ENCODE measurements around the gene AP5S1. TPM values are rescaled to one million over a fixed set of nuclear protein-coding genes. Genes with fewer than 3 reads are reported as not detected.
A peak's percentile ranks its signal among the peaks of the same experiment; 100 is the strongest.

AP5S1 gene
- total and polyA plus RNA-seq, 9 of the 15 experiments (the other 6 are each of a cell fraction or from before 2014, with no cell fraction given) = 2.6 to 8.8 (median 4.4) TPM

GRCh38 chr20:3811467-3812258, 8.7 kb upstream of the AP5S1 start (continued):
- TF ChIP-seq ZNF407 (IDR thresholded peaks at IDR 0.05; ENCODE audit: low read depth) = no peak
- TF ChIP-seq ILF3 (IDR thresholded peaks at IDR 0.05; ENCODE audit: borderline replicate concordance) = no peak
- TF ChIP-seq ELF2 (CRISPR knock-in tag; IDR thresholded peaks at IDR 0.05) = no peak
- no peak for TF ChIP-seq ZNF77 (CRISPR knock-in tag; IDR thresholded peaks at IDR 0.05)
- 0 out of 2 replicates have a peak, but pooled peaks have one; percentile 18 for TF ChIP-seq RBFOX2 (IDR thresholded peaks at IDR 0.05; ENCODE audit: low read depth, low read length)
- no peak for TF ChIP-seq CCAR2 (IDR thresholded peaks at IDR 0.05; ENCODE audit: low read depth, low read length)
- no peak for TF ChIP-seq MEF2A (IDR thresholded peaks at IDR 0.05; ENCODE audit: control insufficient read depth, low read depth, low read length)
- TF ChIP-seq HNRNPH1 (optimal IDR thresholded peaks at IDR 0.05; ENCODE audit: low read depth, low read length) = no peak
- no peak for TF ChIP-seq KLF13 (tag; IDR thresholded peaks at IDR 0.05; ENCODE audit: borderline replicate concordance, low read depth)
- TF ChIP-seq AFF4 (CRISPR knock-in tag; IDR thresholded peaks at IDR 0.05) = no peak
- TF ChIP-seq CBFA2T2 (conservative IDR thresholded peaks at IDR 0.05) = no peak
- no peak for TF ChIP-seq STAT5B (CRISPR knock-in tag; IDR thresholded peaks at IDR 0.05)
- TF ChIP-seq PURB (CRISPR knock-in tag; IDR thresholded peaks at IDR 0.05; ENCODE audit: low read depth) = no peak
- no peak for TF ChIP-seq IFI16 (CRISPR knock-in tag; IDR thresholded peaks at IDR 0.05)
- no peak for TF ChIP-seq HDGF (IDR thresholded peaks at IDR 0.05)
- no peak for TF ChIP-seq SRSF7 (optimal IDR thresholded peaks at IDR 0.05; ENCODE audit: low read depth, low read length)
- no peak for TF ChIP-seq COPS2 (conservative IDR thresholded peaks at IDR 0.05)

Measured in K562 (cell line).